GM12878 (cell line): ENCODE results near the gene RNF115. TPM values are rescaled to one million over a fixed set of nuclear protein-coding genes. Genes with fewer than 3 reads are reported as not detected.

Source experiments
- ATAC-seq: fragments of 200-7000 bp; cut with Tn5 transposase; 3 replicates; pipeline ENCODE4 v1.9.1; 2020; ENCODE audit warnings: mild to moderate bottlenecking, moderate library complexity
- BruUV-seq: library from RNA; stranded (reverse); fragments of 400-500 nt; replicated peaks from 2 replicates; lab custom pipeline; 2021; lab: Mats Ljungman, UMichigan
- CTCF ChIA-PET: fragments of 300-600 bp; sonication (Branson Sonifier 250); formaldehyde crosslinking; extraction: SDS; loops from one replicate; lab custom pipeline; 2021; ENCODE audit warnings: inconsistent platforms; lab: Yijun Ruan, JAX
- POLR2A ChIA-PET: fragments of 350-600 bp; formaldehyde crosslinking; extraction: SDS; loops from one replicate; lab custom pipeline; 2021; ENCODE audit warnings: inconsistent platforms; lab: Charles Lee
- RAD21 ChIA-PET: fragments of 300-600 bp; sonication (Branson Sonifier 250); formaldehyde crosslinking; loops from one replicate; lab custom pipeline; 2023; ENCODE audit warnings: antibody characterized with exemption; ENCODE audit not compliant: unreplicated experiment; lab: Charles Lee
- SMC1A ChIA-PET: fragments of 300-600 bp; sonication (Branson Sonifier 250); formaldehyde crosslinking; loops from one replicate; lab custom pipeline; 2023; ENCODE audit not compliant: unreplicated experiment, uncharacterized antibody; lab: Charles Lee
- DNase-seq: peaks from one replicate; pipeline ENCODE4 v3.0.0-alpha.2; 2011; ENCODE audit warnings: low read depth, low spot score
- FAIRE-seq: peaks from 3 replicates; lab custom pipeline; 2011; peaks lifted over from hg19 to GRCh38; lab: Jason Lieb, UNC
- H2AFZ ChIP-seq: 2 replicates; pipeline ENCODE4 v1.6.0; 2011; ENCODE audit warnings: low read depth, low read length, control low read depth; ENCODE audit not compliant: control insufficient read depth
- H3K27ac ChIP-seq: 2 replicates; pipeline ENCODE4 v1.5.1; 2011; ENCODE audit warnings: control low read depth; ENCODE audit not compliant: control insufficient read depth, insufficient read depth
- H3K27me3 ChIP-seq, 2 experiments: replicated peaks in 1 of 2; 2 replicates each; pipeline versions ENCODE4 v1.6.0 to v1.6.1; 2011; ENCODE audit warnings: low read length in 1 of 2; ENCODE audit not compliant: control insufficient read depth in 2 of 2, insufficient read depth in 2 of 2
- H3K36me3 ChIP-seq, 2 experiments: 2 replicates each; pipeline ENCODE4 v1.5.1; 2011; ENCODE audit warnings: low read length in 1 of 2; ENCODE audit not compliant: control insufficient read depth in 2 of 2, insufficient read depth in 2 of 2
- H3K4me1 ChIP-seq: 2 replicates; pipeline ENCODE4 v1.6.1; 2011; ENCODE audit warnings: mild to moderate bottlenecking, low read length, moderate library complexity, mixed read lengths; ENCODE audit not compliant: control insufficient read depth, insufficient read depth
- H3K4me2 ChIP-seq: 2 replicates; pipeline ENCODE4 v1.6.0; 2011; ENCODE audit warnings: control low read depth; ENCODE audit not compliant: control insufficient read depth, insufficient read depth
- H3K4me3 ChIP-seq: fragments of 200-600 bp; sonication (generic); 2 replicates; pipeline ENCODE4 v1.5.1; 2016
- H3K79me2 ChIP-seq: 2 replicates; pipeline ENCODE4 v1.6.0; 2011; ENCODE audit warnings: low read length; ENCODE audit not compliant: control insufficient read depth, insufficient read depth
- H3K9ac ChIP-seq: 2 replicates; pipeline ENCODE4 v1.8.0; 2011; ENCODE audit warnings: low read length, control low read depth, mixed read lengths; ENCODE audit not compliant: control insufficient read depth, insufficient read depth
- H3K9me3 ChIP-seq: replicated peaks from 3 replicates; pipeline ENCODE4 v1.5.1; 2011; ENCODE audit warnings: mild to moderate bottlenecking, low read length; ENCODE audit not compliant: control insufficient read depth, insufficient read depth
- H4K20me1 ChIP-seq: 2 replicates; pipeline ENCODE4 v1.6.0; 2011; ENCODE audit not compliant: control insufficient read depth, insufficient read depth
- ASH2L ChIP-seq: fragments of 300-600, 200-600 bp; sonication (generic); IDR thresholded peaks from 2 replicates; pipeline ENCODE4 v1.6.1; 2017; ENCODE audit warnings: low read depth, mild to moderate bottlenecking, borderline replicate concordance
- JUNB ChIP-seq: IDR thresholded peaks from 2 replicates; pipeline ENCODE4 v1.6.1; 2016; ENCODE audit warnings: antibody characterized with exemption, mild to moderate bottlenecking
- MTA2 ChIP-seq: fragments of 450-650 bp; IDR thresholded peaks from 2 replicates; pipeline ENCODE4 v1.6.1; 2016; ENCODE audit warnings: low read depth, mild to moderate bottlenecking, moderate library complexity
- MTA3 ChIP-seq: IDR thresholded peaks from 2 replicates; pipeline ENCODE4 v1.6.1; 2012; ENCODE audit warnings: low read length, inconsistent platforms, borderline replicate concordance
- SP1 ChIP-seq: IDR thresholded peaks from one replicate; pipeline ENCODE4 v1.6.1; 2011; ENCODE audit warnings: low read depth, low read length
- TARDBP ChIP-seq: IDR thresholded peaks from 2 replicates; pipeline ENCODE4 v1.6.1; 2016; ENCODE audit warnings: borderline replicate concordance
- WGBS: methylation state at CpG from one replicate; pipeline ENCODE4 v1.1.6; 2016; ENCODE audit warnings: low lambda C conversion rate; ENCODE audit not compliant: insufficient replicate concordance, insufficient coverage; ENCODE audit errors: missing lambda C conversion rate; 5-methylcytosine and 5-hydroxymethylcytosine counted together
- in situ Hi-C: fragments of 300-500 bp; cut with MboI; formaldehyde crosslinking; loops from 9 replicates; pipeline ENCODE4 v1.14.3; 2018; ENCODE audit warnings: mixed read lengths
- intact Hi-C: fragments of 100-400 bp; cut with micrococcal nuclease; formaldehyde crosslinking; loops from one replicate; pipeline ENCODE4 v1.14.2; 2022; ENCODE audit not compliant: unreplicated experiment
- polyA plus RNA-seq, 11 experiments: library from polyadenylated mRNA; depleted of rRNA in 4 of 11; unstranded in 6 of 11; stranded (reverse) in 5 of 11; fragments of >200 nt; fragmentation: Nextera tagmentation in 4 of 11; fragmentation: Illumina TruSeq in 1 of 11; extraction: Ambion mirVana in 4 of 11; extraction: Trizol in 1 of 11; gene quantifications; 1 replicate in 1 of 11; 2 replicates in 10 of 11; pipeline versions ENCODE4 v1.2.1 to v1.2.3, GENCODE V29; 2011 to 2016; ENCODE audit warnings: inconsistent platforms in 2 of 11, missing spikeins in 2 of 11, low read depth in 1 of 11
- total RNA-seq, 4 experiments: library from RNA; depleted of rRNA in 3 of 4; stranded (reverse); fragments of >200 nt in 3 of 4; fragmentation: Illumina TruSeq in 1 of 4; extraction: Trizol in 1 of 4; gene quantifications; 2 replicates each; pipeline versions ENCODE4 v1.2.1 to v1.2.3, GENCODE V29; 2013 to 2021
- TF ChIP-seq, protein P1 (sequence below): fragments of 450-650 bp; IDR thresholded peaks from 2 replicates; pipeline ENCODE4 v1.6.1; 2017; ENCODE audit warnings: borderline replicate concordance
- TF ChIP-seq, protein P2 (sequence below): IDR thresholded peaks from 2 replicates; pipeline ENCODE4 v1.6.1; 2012; ENCODE audit warnings: improper control_type of control experiment, low read depth, low read length; ENCODE audit not compliant: insufficient replicate concordance
- TF ChIP-seq, protein P3 (sequence below): fragments of 450-650 bp; conservative IDR thresholded peaks from 2 replicates; pipeline ENCODE4 v1.6.1; 2017; ENCODE audit warnings: mild to moderate bottlenecking, moderate library complexity

Gene RNF115
- total and polyA plus RNA-seq, 10 of the 15 experiments (the other 5 are each of a cell fraction or from before 2014, with no cell fraction given), result 3.4 to 22.0 (median 12.9) TPM

DNA sequence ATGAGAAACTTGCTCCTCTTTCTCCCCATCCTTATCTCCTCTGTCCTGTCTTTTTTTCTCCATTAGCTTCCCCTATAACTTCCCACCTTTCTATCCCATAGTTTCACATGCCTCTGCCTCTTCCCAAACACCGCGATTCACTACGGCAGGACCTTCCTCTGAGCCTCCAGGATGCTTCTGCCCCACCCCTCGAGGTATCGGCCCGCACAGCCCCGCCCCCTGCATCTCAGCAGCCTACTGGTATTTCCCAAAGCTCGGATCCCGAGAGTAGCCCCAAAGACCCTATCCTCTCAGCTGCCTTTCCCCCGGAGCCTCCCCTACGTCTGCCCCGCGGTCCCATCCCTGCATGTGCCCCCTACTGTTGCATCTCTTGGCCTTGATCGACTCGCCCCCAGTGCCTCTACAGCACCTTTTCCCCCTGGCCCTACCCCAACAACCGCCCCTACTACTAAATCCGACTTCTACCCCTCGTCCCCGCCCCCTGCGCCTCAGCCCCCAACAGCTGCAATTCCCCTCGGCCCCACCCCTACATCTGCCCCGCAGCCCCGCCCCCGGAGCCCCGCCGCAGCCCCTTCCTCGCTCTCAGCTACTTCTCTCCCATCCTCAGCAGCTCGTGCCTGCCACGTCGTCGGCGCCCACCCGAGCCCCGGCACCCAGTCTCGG lies 34.5 kb upstream of the RNF115 start:
- Histone ChIP-seq H3K9me3 (no peaks in the 10 kb centered on the region), H3K4me2 (peak overlapping the region; percentile 51; the same call in 1 of the 2 replicates), H3K4me1 (no peaks in the 10 kb centered on the region), H3K27ac (peak overlapping the region; percentile 58), H3K4me3 (peak overlapping the region; percentile 82), H2AFZ (peak overlapping the region; percentile 81), H3K79me2 (no peaks in the 10 kb centered on the region), H4K20me1 (no peaks in the 10 kb centered on the region), H3K36me3 (peaks cover 4 to 5% of the 10 kb centered on the region in 2 experiments; a peak in 3 of 4 replicates), H3K27me3 (no peaks in the 10 kb centered on the region), H3K9ac (peak overlapping the region; percentile 68; the same call in 1 of the 2 replicates)
- ChIA-PET CTCF (interaction anchor here (1.1 to 8.0 kb wide), 16 partner anchors 12 to 175 kb away, joined by 3 to 172 read pairs (median 6); partner anchors contain the start of genes ANKRD34A, ITGA10, NUDT17 and POLR3C), SMC1A (interaction anchor here (0.6 to 4.7 kb wide), 13 partner anchors 12 to 135 kb away, joined by 3 to 54 read pairs (median 5); partner anchors contain the start of genes ANKRD34A, NUDT17, POLR3C and POLR3GL), POLR2A (interaction anchor here (0.6 to 4.4 kb wide), 22 partner anchors 10 to 250 kb away, joined by 3 to 25 read pairs (median 6); partner anchors contain the start of genes ANKRD34A, ANKRD35, GPR89A and LIX1L), RAD21 (interaction anchor here (0.6 to 4.7 kb wide), 15 partner anchors 12 to 183 kb away, joined by 3 to 69 read pairs (median 4); partner anchors contain the start of genes ANKRD34A, HJV, ITGA10 and LIX1L)
- no peak for DNase-seq
- peak; percentile 54 for ATAC-seq
- in situ Hi-C loops, result loop anchor here (5.0 kb wide), 1 partner anchor 59 kb away; the partner anchor contains the start of gene PEX11B
- WGBS, result 4% methylated on average over 15 of the region's 35 CpGs
- no peak for TF ChIP-seq TARDBP
- TF ChIP-seq, protein P1, sequence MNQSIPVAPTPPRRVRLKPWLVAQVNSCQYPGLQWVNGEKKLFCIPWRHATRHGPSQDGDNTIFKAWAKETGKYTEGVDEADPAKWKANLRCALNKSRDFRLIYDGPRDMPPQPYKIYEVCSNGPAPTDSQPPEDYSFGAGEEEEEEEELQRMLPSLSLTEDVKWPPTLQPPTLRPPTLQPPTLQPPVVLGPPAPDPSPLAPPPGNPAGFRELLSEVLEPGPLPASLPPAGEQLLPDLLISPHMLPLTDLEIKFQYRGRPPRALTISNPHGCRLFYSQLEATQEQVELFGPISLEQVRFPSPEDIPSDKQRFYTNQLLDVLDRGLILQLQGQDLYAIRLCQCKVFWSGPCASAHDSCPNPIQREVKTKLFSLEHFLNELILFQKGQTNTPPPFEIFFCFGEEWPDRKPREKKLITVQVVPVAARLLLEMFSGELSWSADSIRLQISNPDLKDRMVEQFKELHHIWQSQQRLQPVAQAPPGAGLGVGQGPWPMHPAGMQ, result no peak
- no peak for TF ChIP-seq MTA2
- TF ChIP-seq ASH2L, result 0 out of 2 replicates have a peak, but pooled peaks have one; percentile 15
- TF ChIP-seq MTA3, result no peak
- TF ChIP-seq, protein P2, sequence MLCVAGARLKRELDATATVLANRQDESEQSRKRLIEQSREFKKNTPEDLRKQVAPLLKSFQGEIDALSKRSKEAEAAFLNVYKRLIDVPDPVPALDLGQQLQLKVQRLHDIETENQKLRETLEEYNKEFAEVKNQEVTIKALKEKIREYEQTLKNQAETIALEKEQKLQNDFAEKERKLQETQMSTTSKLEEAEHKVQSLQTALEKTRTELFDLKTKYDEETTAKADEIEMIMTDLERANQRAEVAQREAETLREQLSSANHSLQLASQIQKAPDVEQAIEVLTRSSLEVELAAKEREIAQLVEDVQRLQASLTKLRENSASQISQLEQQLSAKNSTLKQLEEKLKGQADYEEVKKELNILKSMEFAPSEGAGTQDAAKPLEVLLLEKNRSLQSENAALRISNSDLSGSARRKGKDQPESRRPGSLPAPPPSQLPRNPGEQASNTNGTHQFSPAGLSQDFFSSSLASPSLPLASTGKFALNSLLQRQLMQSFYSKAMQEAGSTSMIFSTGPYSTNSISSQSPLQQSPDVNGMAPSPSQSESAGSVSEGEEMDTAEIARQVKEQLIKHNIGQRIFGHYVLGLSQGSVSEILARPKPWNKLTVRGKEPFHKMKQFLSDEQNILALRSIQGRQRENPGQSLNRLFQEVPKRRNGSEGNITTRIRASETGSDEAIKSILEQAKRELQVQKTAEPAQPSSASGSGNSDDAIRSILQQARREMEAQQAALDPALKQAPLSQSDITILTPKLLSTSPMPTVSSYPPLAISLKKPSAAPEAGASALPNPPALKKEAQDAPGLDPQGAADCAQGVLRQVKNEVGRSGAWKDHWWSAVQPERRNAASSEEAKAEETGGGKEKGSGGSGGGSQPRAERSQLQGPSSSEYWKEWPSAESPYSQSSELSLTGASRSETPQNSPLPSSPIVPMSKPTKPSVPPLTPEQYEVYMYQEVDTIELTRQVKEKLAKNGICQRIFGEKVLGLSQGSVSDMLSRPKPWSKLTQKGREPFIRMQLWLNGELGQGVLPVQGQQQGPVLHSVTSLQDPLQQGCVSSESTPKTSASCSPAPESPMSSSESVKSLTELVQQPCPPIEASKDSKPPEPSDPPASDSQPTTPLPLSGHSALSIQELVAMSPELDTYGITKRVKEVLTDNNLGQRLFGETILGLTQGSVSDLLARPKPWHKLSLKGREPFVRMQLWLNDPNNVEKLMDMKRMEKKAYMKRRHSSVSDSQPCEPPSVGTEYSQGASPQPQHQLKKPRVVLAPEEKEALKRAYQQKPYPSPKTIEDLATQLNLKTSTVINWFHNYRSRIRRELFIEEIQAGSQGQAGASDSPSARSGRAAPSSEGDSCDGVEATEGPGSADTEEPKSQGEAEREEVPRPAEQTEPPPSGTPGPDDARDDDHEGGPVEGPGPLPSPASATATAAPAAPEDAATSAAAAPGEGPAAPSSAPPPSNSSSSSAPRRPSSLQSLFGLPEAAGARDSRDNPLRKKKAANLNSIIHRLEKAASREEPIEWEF, result no peak
- TF ChIP-seq JUNB, result no peak
- TF ChIP-seq, protein P3, sequence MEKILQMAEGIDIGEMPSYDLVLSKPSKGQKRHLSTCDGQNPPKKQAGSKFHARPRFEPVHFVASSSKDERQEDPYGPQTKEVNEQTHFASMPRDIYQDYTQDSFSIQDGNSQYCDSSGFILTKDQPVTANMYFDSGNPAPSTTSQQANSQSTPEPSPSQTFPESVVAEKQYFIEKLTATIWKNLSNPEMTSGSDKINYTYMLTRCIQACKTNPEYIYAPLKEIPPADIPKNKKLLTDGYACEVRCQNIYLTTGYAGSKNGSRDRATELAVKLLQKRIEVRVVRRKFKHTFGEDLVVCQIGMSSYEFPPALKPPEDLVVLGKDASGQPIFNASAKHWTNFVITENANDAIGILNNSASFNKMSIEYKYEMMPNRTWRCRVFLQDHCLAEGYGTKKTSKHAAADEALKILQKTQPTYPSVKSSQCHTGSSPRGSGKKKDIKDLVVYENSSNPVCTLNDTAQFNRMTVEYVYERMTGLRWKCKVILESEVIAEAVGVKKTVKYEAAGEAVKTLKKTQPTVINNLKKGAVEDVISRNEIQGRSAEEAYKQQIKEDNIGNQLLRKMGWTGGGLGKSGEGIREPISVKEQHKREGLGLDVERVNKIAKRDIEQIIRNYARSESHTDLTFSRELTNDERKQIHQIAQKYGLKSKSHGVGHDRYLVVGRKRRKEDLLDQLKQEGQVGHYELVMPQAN, result peak; percentile 35; the same call in 1 of the 2 replicates
- no peak for TF ChIP-seq SP1
- no peak for FAIRE-seq
- intact Hi-C loops, result no loop called here
- no TSS peak for BruUV-seq
